GM18868 (cell line): ENCODE measurements around the gene SH3RF2.
"Not testable (repeated sequence)": the region's sequence is repeated elsewhere in the genome, so short reads cannot be mapped to it uniquely, and the experiment has no call there.

Experiments
- ATAC-seq: cut with Tn5 transposase; IDR thresholded peaks from one replicate; pipeline ENCODE4 v1.9.1; 2021; ENCODE audit warnings: mild to moderate bottlenecking, moderate library complexity; ENCODE audit not compliant: unreplicated experiment

Gene SH3RF2

GRCh38 chr5:145936401-145937131 is at the start of gene SH3RF2:
Gene SH3RF2, plus strand, starts transcription at chr5:145936578. Its CDS starts 1,351 bp downstream, at chr5:145937929.
- ATAC-seq = no peak

GRCh38 chr5:145887217-145887616 is 49.2 kb upstream of the SH3RF2 start:
- no peak for ATAC-seq

- ATAC-seq = peak; percentile 72
Measured at GRCh38 chr5:145887976-145888574, 48.3 kb upstream of the SH3RF2 start.

GRCh38 chr5:145889611-145890010 is 46.8 kb upstream of the SH3RF2 start:
- ATAC-seq = no peak

GRCh38 chr5:145891378-145891777 is 45.0 kb upstream of the SH3RF2 start:
- ATAC-seq = not testable (repeated sequence)

GRCh38 chr5:145898171-145898570 is 38.2 kb upstream of the SH3RF2 start:
- ATAC-seq = no peak

- no peak for ATAC-seq
Measured at GRCh38 chr5:145902421-145902820, 34.0 kb upstream of the SH3RF2 start.

GRCh38 chr5:145903113-145903512 is 33.3 kb upstream of the SH3RF2 start:
- peak; percentile 74 for ATAC-seq

GRCh38 chr5:145903867-145904266 is 32.5 kb upstream of the SH3RF2 start:
- ATAC-seq = no peak

- ATAC-seq = no peak
Measured at GRCh38 chr5:145904743-145905142, 31.6 kb upstream of the SH3RF2 start.

GRCh38 chr5:145906401-145906800 is 30.0 kb upstream of the SH3RF2 start:
- no peak for ATAC-seq

GRCh38 chr5:145908206-145908960 is 28.0 kb upstream of the SH3RF2 start:
- no peak for ATAC-seq

- no peak for ATAC-seq
Measured at GRCh38 chr5:145911164-145911563, 25.2 kb upstream of the SH3RF2 start.

GRCh38 chr5:145912019-145912418 is 24.4 kb upstream of the SH3RF2 start:
- ATAC-seq = no peak

GRCh38 chr5:145912594-145912993 is 23.8 kb upstream of the SH3RF2 start:
- no peak for ATAC-seq

GRCh38 chr5:145913701-145914100 is 22.7 kb upstream of the SH3RF2 start:
- ATAC-seq = no peak

- ATAC-seq = no peak
Measured at GRCh38 chr5:145915970-145916638, 20.3 kb upstream of the SH3RF2 start.

- no peak for ATAC-seq
Measured at GRCh38 chr5:145917288-145917687, 19.1 kb upstream of the SH3RF2 start.

- ATAC-seq = no peak
Measured at GRCh38 chr5:145918397-145918796, 18.0 kb upstream of the SH3RF2 start.

GRCh38 chr5:145919413-145919812 is 17.0 kb upstream of the SH3RF2 start:
- no peak for ATAC-seq

- ATAC-seq = no peak
Measured at GRCh38 chr5:145920542-145921210, 15.7 kb upstream of the SH3RF2 start.
